Measurements from ENCODE around the gene SLC22A4.

- TF ChIP-seq CTCF (IDR thresholded peaks at IDR 0.05) (no peak), POLR2A (IDR thresholded peaks at IDR 0.05) (no peak)
These were observed 69.4 kb downstream of the SLC22A4 start for GRCh38 chr5:132363431-132364112.
